ENCODE results near the gene TCEA2.
"Not testable (repeated sequence)": the region's sequence is repeated elsewhere in the genome, so short reads cannot be mapped to it uniquely, and the experiment has no call there.

TCEA2 gene

DNA sequence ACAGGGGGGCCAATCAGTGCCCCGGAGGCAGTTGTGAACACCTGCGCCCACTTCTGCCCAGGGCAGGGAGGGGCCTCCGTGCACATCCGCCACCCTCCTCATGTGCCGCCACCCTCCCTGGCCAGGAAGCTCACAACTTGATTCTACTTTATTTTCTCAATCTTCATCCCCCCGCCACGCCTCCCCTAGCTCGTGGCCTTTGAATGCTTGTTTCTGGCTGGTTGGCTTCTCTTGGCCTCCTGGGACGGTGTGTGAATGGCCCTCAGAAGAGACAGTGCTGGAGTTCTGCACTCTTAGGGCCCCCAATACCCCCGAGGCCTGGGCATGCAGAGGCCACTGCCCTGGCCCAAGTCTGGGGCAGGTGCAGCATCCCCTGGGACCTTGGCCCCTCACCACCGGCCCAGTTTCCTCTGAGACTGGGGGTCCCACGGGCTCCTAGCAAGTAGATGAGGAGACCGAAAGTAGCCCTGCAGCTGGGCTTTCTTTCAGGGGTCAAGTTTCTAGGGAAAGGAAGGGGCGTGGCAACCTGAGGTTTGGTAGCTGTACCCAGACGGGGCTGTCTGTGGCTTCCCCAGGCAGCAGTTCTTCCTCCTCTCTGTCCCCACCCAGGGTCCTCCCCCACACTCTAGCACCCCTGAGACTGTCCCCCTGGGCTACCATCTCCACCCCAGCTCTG, 15.0 kb downstream of the TCEA2 start:
- DNase-seq (ENCODE audit: low spot score): peak; percentile 60

DNA sequence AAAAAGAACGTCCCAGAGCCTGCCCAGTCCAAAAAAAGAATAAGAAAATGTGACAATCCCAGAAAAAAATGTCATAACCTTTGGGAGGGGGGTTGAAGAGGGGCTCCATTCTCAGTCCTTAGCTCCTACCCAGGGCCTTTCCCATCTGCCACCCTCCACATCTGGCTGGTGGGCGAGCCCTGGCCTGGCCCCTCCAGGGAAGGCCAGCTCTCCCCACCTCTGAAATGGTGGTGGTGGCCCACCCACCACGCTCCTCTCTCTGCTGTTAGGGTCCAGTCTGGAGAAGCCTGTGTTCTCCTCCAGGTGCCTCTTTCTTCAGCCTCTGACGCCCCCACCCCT, 15.9 kb downstream of the TCEA2 start:
- DNase-seq (ENCODE audit: low spot score): no peak

DNA sequence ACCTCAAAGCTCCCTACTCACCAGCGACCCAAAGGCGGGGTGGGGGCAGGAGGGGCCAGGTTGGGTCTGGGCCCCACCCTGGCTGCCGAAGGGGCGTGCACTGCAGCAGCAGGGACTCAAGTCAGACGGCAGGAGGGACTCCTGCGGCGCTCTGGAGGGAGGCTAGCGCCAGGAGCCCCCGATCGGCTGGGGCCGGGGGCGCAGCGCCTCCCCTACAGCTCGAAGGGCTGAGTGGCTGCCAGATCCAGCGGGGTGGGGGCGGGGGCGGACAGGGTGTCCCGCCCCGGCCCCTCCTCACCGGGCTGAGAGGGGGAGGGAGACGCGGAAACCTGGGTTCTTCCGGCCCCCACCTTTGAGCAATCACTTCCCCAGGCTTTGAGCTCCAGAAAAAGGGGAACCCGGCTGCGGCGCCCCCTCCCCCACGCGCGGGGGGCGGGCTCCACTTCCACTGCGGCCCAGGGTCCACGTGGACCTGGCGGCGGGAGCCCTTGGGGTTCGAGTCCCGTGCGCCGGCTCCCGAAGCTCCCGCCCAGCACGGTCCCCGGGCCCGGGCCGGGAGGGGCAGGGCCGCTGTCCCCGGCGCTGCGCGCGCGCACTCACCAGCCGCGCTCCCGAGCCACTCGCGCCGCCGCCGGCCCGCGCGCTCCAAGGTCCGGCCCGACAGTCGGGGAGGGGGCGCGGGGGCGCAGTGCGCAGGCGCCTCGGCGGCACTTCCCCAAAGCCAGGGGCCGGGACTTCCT, 16.4 kb downstream of the TCEA2 start, which contains the start of gene RGS19:
Gene RGS19 (minus strand): TSS at position 246 of the 740 bp plus-strand sequence. CDS start 2,632 bp downstream, outside the sequence.
- DNase-seq (ENCODE audit: low spot score): peak; percentile 66

DNA sequence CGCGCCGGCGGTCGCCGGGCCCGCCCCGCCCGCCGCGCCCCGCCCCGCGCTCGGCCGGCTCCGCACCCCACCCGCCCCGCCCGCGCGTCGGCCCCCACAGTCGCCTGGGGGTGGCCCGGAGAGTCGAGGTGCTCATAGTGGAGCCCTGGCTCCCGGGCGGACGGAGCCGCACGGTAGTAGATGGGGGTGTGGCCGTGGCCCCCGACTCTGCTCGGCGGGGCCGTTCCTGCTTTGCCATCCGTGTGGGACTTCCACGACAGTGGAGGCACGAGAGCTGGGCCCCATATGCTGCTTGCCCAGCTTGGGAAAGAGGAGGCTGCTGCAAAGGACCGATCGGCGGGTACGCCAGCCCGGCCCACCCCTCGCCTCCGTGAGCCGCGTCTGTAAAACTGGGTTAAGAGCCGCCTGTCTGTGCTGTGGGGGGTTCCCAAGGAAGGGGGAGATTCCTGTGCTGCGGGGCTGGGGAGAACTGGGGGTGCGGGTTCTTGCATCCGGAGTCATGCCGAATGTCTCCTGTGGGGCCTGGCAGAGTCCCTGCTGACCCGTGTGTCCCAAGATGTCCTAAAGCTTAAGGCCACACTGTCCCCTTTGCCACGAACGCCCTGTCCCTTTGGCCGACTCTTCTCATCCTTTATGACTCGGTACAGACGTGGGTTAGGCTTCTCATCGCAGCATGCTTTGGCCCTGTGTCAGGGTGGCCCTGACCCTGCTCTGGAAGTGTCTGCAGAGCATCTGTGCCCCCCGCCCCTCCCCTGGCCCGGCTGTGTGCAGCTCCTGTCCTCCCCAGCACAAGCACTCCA, 17.2 kb downstream of the TCEA2 start, which contains the start of gene OPRL1:
Gene OPRL1 (plus strand): TSS at position 70 of the 800 bp plus-strand sequence. CDS start 12,639 bp downstream, outside the sequence.
- no peak for DNase-seq (ENCODE audit: low spot score)

DNA sequence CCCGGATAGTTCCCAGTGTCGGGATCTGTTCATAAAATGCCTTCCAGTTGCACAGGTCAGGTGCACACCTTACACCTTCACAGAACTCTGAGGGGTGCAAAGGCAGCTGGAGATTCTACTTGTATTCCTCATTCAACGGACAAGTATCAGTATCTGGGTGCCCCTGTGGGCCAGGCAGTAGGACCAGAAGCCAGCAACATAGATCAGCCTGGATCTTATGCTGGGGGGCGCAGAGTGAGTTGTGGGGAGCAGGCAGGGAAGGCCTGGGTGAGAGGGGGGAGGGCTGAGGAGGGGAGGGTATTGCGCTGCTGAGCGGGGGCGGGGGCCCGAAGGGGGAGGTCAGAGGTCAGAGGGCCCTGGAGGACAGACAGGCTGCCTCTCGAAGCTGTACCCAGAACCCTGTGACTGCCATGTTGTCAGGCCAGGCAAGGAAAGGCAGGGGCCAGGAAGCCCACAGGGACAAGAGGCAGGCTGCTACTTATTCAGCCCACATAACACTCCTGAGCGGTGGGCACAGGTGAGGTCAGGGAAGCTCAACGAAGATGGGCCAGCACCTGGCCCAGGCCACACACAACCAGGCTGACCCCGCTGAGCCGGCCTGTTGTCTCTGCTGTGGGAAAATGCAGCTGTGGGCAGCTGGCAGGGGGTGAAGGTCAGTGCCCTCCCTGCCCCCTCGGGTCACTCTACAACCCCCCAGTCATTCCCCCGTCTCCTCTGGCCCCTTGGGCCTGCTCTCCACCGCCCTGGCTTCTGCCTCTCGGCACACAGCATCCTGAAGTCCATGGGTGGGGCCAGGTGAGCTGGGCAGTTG, 18.0 kb downstream of the TCEA2 start:
- DNase-seq (ENCODE audit: low spot score): no peak

DNA sequence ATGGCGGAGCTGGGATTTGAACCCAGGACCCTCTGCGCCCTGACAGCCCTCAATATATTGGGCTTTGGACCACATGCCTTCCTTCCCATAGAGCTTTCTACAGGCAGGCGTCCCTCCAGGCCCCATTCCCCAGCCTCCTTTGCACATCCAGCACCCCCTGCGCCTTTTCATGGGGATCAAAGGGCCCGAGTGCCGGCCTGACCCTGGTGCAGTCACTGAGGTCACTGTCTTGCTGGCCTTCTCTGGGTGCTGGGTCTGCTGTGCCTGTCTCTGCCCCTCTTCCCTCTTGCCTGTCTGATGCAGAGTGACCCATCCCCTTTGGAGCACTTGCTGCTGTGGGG, 18.6 kb downstream of the TCEA2 start:
- no peak for DNase-seq (ENCODE audit: low spot score)

DNA sequence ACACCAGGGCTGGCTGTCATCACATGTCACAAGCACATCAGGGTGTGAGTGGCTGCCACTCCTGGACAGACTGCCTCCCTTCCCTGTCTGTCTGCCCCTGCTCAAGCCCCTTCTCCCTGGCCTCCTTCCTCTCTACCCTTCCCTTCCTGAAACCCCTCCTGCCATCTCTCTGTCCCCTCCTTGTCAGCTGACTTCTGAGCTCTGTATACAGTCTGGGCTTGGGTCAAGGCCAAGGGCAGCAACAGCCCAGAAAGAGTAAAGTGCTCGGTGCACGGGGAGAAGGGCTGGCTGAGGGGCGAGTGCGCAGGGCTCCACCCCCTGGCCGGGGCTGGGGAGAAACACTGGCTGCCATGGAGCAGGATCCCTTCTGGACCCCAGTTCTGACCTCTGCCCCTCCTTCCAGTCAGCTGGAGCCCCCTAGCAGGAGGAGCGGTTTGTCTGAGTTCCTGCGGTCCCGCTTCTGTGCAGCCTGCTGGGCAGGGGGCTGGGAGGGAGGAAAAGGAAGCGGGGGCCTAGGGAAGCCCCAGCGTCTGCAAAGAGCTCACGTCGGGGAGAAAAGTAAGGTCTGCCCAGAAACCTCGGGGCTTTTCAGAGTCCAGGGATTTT, 19.2 kb downstream of the TCEA2 start:
- DNase-seq (ENCODE audit: low spot score): no peak

DNA sequence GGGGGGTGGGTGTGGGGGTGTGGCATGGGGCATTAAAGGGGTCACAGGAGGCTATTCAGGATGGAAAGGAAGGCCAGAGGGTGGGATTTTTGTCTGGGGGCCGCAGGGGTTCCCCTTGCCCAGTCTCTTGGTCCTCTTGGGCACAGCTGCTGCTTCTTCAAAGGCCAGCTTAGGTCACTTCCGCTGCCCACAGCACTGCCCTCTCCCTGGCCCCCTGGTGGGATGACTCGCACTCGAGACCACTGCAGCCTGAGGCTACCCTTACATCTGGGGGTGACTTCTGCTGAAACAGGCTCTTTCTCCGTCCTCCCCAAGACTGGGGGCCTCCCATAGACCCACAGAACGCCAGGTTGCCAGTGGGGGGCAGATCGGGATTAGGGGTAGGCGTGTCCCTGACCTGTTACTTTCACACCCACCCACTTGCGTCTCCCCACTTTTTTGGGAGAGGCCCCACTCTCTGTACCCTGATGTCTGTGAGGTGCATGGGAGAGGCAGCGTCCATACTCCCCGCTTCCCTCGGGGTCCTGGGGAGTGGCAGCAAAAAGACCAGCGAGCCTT, 19.9 kb downstream of the TCEA2 start:
- no peak for DNase-seq (ENCODE audit: low spot score)

DNA sequence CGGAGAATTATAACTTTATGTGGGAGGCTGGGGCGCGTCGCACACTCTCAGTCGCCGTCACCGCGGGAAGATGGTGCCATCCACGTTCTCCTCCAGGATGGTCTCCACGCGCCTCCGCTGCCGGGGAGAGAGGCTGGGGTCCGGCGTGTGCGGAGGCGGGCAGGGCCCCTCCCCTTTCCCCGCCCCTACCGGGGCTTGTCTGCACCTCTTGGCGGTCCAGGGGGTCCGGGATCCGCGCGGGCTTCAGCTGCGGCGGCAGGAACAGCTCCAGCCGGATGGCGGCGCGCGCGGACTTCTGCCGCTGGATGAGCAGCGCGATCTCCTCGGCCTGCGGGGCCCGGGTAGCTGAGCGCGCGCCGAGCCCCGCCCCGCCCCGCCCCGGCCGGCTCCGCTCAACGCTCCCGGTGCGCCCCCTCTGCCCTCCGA, 20.4 kb downstream of the TCEA2 start:
- peak; percentile 60 for DNase-seq (ENCODE audit: low spot score)

DNA sequence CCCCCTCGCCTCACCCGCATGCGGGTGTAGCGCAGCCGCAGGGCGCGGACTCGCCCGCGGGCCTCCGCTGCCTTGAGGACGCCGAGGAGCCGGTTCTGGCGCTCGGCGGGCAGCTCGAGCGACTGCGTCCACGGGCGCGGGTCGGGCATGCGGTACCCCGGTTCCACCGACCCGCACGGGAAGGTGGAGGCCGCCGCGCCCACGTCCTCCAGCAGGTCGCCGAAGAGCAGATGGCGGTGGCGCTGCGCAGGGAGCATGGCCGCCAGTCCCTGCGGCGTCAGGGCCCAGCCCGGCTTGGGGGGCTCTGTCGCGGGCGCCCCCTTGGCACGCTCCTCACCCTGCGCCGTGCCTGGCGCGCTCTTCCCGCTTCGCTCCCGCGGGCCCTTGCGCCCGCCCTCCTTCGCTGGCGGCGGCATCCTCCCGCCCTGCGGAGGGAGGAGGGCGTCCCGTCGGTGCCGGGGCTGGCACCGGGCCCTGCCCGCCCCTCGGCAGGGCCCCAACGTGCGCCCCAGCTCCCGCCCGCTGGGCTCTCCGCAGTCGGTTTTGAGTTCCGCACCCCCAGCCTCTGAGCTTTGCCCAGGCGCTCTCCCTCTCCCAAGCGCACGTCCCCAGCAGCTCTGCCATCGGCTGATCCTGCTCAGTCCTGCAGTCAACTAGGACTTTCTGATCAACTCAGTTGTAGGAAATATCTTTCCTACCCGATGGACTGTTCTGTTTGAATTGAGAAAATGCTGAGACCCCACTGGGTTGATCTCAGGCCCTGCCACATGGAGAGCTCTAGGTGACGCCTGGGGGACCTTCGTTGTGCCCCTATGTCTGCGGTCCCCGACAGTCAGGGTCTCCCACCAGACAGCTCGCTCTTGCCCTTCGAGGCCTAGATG, 21.0 kb downstream of the TCEA2 start, which contains the start of gene LKAAEAR1:
Gene LKAAEAR1 (minus strand): TSS at position 595 of the 881 bp plus-strand sequence. CDS start 179 bp downstream, at position 416.
- no peak for DNase-seq (ENCODE audit: low spot score)

DNA sequence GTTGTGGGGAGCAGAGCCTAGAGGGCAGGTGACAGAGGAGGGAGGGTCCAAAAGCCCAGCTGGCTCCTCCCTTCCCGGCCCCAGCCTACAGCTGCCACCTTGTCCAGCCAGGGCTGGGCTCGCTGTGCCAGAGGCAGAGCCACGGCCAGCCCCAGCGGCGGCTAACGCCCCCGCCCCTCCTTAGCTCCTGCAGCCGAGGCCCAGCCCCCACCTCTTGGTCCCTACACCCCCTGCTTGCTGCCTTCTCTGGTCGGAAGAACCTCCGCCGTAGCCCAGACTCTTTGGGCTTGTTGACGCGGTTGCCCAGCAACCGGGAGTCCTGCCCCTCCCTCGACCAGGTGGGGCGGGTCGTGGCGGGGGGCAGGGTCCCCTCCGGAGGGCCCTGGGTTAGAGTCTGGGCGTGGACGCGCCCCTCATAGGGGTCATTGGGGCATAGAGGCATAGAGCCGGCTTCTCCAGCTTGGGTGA, 21.7 kb downstream of the TCEA2 start:
- no peak for DNase-seq (ENCODE audit: low spot score)

DNA sequence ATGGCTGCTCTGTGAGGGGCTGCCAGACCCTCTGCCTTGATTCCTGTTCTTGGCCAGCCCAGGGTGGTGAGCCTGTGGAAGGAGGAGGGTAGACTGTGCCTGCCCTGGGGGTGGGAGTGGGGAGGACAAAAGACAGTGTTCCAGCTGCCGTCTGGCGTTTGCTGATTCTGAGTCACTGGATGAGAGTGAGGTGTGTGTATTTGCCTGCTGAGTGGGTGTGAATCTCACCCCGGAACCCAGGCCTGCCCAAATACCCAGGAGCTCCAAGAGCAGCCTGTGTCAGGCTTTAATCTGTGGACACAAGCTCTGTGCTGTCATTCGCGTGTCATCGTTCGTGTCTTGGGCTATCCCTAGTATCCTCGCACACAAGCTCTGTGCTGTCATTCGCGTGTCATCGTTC, 23.8 kb downstream of the TCEA2 start:
- no peak for DNase-seq (ENCODE audit: low spot score)

DNA sequence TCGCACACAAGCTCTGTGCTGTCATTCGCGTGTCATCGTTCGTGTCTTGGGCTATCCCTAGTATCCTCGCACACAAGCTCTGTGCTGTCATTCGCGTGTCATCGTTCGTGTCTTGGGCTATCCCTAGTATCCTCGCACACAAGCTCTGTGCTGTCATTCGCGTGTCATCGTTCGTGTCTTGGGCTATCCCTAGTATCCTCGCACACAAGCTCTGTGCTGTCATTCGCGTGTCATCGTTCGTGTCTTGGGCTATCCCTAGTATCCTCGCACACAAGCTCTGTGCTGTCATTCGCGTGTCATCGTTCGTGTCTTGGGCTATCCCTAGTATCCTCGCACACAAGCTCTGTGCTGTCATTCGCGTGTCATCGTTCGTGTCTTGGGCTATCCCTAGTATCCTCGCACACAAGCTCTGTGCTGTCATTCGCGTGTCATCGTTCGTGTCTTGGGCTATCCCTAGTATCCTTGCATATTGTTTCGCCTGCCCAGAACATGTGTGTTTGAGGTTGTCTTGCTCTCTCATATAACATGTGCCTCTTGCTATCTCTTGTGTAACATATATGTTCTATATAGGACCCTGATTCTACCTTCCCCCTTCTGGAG, 24.3 kb downstream of the TCEA2 start:
- DNase-seq (ENCODE audit: low spot score): not testable (repeated sequence)

DNA sequence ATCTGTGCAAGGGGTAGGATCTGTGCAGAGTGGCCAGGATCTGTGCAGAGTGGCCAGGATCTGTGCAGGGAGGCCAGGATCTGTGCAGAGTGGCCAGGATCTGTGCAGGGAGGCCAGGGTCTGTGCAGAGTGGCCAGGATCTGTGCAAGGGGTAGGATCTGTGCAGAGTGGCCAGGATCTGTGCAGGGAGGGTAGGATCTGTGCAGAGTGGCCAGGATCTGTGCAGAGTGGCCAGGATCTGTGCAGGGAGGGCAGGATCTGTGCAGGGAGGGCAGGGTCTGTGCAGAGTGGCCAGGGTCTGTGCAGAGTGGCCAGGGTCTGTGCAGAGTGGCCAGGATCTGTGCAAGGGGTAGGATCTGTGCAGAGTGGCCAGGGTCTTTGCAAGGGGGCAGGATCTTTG, 25.6 kb downstream of the TCEA2 start:
- not testable (repeated sequence) for DNase-seq (ENCODE audit: low spot score)

DNA sequence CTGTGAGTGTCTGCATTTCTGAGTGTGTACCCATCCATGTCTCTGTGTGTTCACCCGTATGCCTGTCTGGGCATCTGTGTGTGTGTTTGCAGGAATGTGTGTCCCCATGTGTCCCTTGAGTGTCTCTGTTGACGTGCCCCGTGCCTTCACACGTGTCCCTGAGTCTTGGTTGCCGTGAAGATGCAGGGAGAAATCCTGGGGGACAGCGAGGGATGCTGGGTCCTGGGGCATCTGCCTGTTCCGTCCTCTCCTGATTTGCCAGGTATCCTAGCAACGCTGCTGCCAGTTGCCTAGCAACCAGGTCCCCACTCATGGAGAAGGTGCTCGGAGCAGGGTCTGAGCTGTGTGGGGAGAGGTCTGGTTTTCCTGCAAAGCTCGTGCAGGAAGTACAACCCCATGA, 27.2 kb downstream of the TCEA2 start:
- no peak for DNase-seq (ENCODE audit: low spot score)

DNA sequence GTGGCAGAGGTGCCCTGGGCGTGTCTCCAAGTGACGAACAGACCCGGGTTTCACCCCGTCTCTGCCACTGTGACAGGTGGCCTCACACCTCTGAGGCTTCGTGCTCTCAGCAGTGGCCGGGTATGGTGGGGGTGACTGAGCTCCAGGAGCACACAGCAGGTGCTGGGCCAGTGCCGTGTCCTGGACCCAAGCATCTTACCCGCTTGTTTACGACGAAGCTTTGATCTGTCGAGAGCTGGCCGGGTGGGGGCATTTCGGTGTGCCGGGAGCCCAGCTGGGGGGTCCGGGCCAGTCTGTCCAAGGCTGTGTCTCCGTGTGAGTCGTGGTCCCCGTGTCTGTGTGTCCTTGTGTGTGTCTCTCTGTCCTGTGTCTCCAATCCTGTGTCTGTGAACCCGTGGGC, 28.3 kb downstream of the TCEA2 start:
- DNase-seq (ENCODE audit: low spot score): no peak

DNA sequence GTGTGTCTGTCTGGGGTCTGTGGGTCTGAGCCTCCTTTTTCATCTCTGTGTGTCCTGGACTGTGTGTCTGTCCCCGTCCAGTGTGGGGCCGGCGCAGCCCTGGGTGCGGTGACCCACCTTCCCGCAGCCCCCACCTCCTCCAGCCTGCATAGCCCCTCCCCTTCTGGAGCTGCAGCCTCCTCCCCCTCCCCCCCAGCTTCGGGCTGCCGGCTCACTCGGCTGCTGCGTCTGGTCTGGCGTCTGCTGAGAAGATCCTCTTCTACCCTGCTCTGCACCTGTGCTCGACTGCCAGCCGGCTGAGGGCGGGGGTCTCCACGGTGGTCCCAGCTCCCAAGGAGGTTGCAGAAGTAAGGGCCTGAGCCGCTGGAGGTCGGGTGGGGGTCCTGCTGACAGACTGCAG, 28.8 kb downstream of the TCEA2 start:
- DNase-seq (ENCODE audit: low spot score): no peak

DNA sequence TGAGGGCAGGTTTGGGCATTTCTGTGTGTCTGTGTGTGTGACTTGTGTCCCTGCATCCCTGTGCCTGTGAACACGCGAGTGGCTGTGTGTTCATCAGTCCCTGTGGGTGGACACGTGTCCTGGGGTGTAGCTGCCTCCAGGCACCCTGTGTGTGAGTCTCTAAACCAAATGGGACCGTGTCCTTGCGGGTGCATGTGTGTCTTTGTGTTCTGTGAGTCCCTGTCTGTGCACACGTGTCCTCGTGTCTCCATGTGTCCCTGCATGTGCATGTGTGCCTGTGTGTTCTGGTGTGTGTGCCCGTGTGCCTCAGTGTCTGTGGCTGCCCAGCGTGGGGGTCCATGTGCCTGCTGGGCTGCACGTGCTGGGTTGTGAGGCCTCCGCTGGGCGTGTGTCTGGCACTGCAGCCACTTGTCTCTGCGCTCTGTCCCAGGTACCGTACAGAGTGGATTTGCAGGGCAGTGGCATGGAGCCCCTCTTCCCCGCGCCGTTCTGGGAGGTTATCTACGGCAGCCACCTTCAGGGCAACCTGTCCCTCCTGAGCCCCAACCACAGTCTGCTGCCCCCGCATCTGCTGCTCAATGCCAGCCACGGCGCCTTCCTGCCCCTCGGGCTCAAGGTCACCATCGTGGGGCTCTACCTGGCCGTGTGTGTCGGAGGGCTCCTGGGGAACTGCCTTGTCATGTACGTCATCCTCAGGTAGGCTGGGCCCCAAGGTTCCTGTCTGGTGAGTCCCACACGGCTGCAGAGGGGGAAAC, 29.4 kb downstream of the TCEA2 start:
- no peak for DNase-seq (ENCODE audit: low spot score)

DNA sequence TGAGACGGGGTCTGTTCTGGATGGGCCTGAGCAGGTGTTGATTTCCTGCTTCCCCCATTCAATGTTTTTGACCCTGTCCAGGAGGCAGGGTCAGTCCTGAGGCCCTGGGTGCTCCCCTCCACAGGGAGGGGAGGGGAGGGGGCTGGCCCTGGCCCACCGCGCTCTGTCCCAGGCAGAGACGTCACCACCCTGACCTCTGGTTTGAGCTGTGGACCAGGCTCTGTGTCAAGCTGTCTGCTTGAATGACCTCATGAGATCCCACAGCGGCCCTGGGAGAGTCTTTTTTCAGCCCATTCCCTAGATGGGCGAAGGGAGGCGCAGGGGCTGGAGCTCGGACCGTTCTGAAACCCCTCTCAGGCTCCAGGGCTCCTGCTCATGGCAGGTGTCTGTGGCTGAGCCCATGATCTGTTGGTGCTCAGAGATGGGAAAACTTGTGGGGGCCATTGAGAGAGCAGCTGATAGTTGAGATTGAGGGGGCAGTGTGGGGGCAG, 30.1 kb downstream of the TCEA2 start:
- DNase-seq (ENCODE audit: low spot score): no peak
